ENCODE measurements around the gene STING1. TPM values are rescaled to one million over a fixed set of nuclear protein-coding genes. Genes with fewer than 3 reads are reported as not detected.

Gene STING1
- polyA plus RNA-seq, 1 of the 3 experiments (the other 2 are of a cell fraction): 98.4 TPM

- Histone ChIP-seq H4K20me1 (ENCODE audit: insufficient read depth) (no peaks in the 10 kb centered on the region), H3K4me2 (no peak overlapping the region), H3K4me3 (ENCODE audit: low read depth in 2 of 2, low read length in 1 of 2) (no peak overlapping the region), H3K9me2 (no peaks in the 10 kb centered on the region), H3K9me3 (no peaks in the 10 kb centered on the region), H3K27ac (ENCODE audit: low read depth in 2 of 2, low read length in 1 of 2) (peak overlapping the region in 1 of 2 experiments; percentile 84; a peak in 2 of 4 replicates), H3K79me2 (ENCODE audit: insufficient read depth) (0 out of 2 replicates have a peak, but pooled peaks cover 6% of the 10 kb centered on the region), H3K27me3 (ENCODE audit: insufficient read depth) (no peaks in the 10 kb centered on the region), H3K9ac (peak overlapping the region; percentile 44; the same call in 1 of the 2 replicates), H3K4me1 (ENCODE audit: control insufficient read depth in 1 of 2, insufficient read depth in 2 of 2, low read depth in 1 of 2, low read length in 1 of 2) (peaks cover 0 to 38% of the 10 kb centered on the region in 2 experiments; a peak in 3 of 4 replicates), H3K36me3 (replicated peaks in 1 of 2; ENCODE audit: control insufficient read depth in 1 of 2, insufficient read depth in 2 of 2, low read length in 1 of 2) (no peaks in the 10 kb centered on the region), H2AFZ (ENCODE audit: low read depth) (peak overlapping the region; percentile 63; the same call in 1 of the 2 replicates), H3F3A (replicated peaks; ENCODE audit: insufficient read depth) (peaks cover 16% of the 10 kb centered on the region)
- no peak for DNase-seq
- 75% methylated on average over 1 of the region's 1 CpG for WGBS (ENCODE audit: low lambda C conversion rate)
- CTCF ChIA-PET: no interaction called here
- TF ChIP-seq TCF12 (IDR thresholded peaks at IDR 0.05): no peak
- no peak for TF ChIP-seq RXRA (IDR thresholded peaks at IDR 0.05; ENCODE audit: borderline replicate concordance, low read depth)
- TF ChIP-seq RCOR1 (IDR thresholded peaks at IDR 0.05; ENCODE audit: low read length): no peak
- TF ChIP-seq MEF2A (IDR thresholded peaks at IDR 0.05; ENCODE audit: borderline replicate concordance, low read depth): no peak
- no peak for TF ChIP-seq GABPA (IDR thresholded peaks at IDR 0.05; ENCODE audit: low read depth)
- TF ChIP-seq NFIC (IDR thresholded peaks at IDR 0.05; ENCODE audit: borderline replicate concordance): no peak
- POLR2A ChIA-PET: no interaction called here
Measured at GRCh38 chr5:139460455-139460854, 22.1 kb downstream of the STING1 start.

DNA sequence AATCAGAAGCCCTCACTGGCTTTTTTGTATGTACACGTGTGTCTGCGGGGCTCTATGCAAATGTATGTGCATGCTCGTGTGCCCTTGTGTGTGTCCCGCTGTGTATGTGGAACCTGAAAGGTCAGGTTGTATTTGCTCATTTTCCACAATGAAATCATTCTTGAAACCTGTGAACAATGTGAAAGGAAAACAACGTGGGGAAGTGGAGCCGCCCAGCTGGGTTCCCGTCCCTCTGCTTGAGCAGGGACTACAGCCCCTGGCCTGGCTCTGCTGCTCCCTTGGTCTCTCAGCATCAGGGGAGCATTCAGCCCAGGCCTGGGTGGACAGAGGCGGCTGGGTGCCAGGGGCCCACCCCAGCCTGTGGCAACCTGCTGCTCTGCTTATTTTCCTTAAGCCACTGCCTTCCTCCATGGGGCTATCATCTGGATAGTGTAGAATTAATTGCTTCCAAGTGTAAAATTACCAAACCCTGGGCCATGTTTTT lies 23.1 kb downstream of the STING1 start:
- peak overlapping the region; percentile 32; the same call in 1 of the 2 replicates for H3K4me2 ChIP-seq

More for the DNA sequence above, 23.1 kb downstream of the STING1 start:
- Histone ChIP-seq H2AFZ (ENCODE audit: low read depth) (no peak overlapping the region; the same call in 1 of the 2 replicates), H3F3A (replicated peaks; ENCODE audit: insufficient read depth) (peaks cover 16% of the 10 kb centered on the region), H3K79me2 (ENCODE audit: insufficient read depth) (0 out of 2 replicates have a peak, but pooled peaks cover 6% of the 10 kb centered on the region), H3K27me3 (ENCODE audit: insufficient read depth) (no peaks in the 10 kb centered on the region), H3K9me2 (no peaks in the 10 kb centered on the region), H3K4me3 (ENCODE audit: low read depth in 2 of 2, low read length in 1 of 2) (no peak overlapping the region), H3K9me3 (no peaks in the 10 kb centered on the region), H3K9ac (peak overlapping the region; percentile 27; the same call in 1 of the 2 replicates), H3K27ac (ENCODE audit: low read depth in 2 of 2, low read length in 1 of 2) (peak overlapping the region in 1 of 2 experiments; percentile 84; a peak in 2 of 4 replicates), H3K36me3 (replicated peaks in 1 of 2; ENCODE audit: control insufficient read depth in 1 of 2, insufficient read depth in 2 of 2, low read length in 1 of 2) (no peaks in the 10 kb centered on the region), H4K20me1 (ENCODE audit: insufficient read depth) (no peaks in the 10 kb centered on the region), H3K4me1 (ENCODE audit: control insufficient read depth in 1 of 2, insufficient read depth in 2 of 2, low read depth in 1 of 2, low read length in 1 of 2) (peaks cover 0 to 38% of the 10 kb centered on the region in 2 experiments; a peak in 3 of 4 replicates)
- ChIA-PET CTCF (no interaction called here), POLR2A (no interaction called here)
- TF ChIP-seq, protein P1, sequence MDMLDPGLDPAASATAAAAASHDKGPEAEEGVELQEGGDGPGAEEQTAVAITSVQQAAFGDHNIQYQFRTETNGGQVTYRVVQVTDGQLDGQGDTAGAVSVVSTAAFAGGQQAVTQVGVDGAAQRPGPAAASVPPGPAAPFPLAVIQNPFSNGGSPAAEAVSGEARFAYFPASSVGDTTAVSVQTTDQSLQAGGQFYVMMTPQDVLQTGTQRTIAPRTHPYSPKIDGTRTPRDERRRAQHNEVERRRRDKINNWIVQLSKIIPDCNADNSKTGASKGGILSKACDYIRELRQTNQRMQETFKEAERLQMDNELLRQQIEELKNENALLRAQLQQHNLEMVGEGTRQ (IDR thresholded peaks at IDR 0.05; ENCODE audit: borderline replicate concordance, low read depth, low read length): no peak
- TF ChIP-seq SIN3A (IDR thresholded peaks at IDR 0.05; ENCODE audit: borderline replicate concordance, low read depth, low read length) (no peak), MEF2A (IDR thresholded peaks at IDR 0.05; ENCODE audit: borderline replicate concordance, low read depth) (no peak), POLR2AphosphoS5 (IDR thresholded peaks at IDR 0.05; ENCODE audit: low read depth, low read length) (no peak), NFIC (IDR thresholded peaks at IDR 0.05; ENCODE audit: borderline replicate concordance) (no peak), ZBTB33 (IDR thresholded peaks at IDR 0.05; ENCODE audit: borderline replicate concordance, low read depth) (no peak), NRF1 (IDR thresholded peaks at IDR 0.05; ENCODE audit: low read depth, low read length) (no peak), JUND (IDR thresholded peaks at IDR 0.05) (no peak)
- TF ChIP-seq, protein P2, sequence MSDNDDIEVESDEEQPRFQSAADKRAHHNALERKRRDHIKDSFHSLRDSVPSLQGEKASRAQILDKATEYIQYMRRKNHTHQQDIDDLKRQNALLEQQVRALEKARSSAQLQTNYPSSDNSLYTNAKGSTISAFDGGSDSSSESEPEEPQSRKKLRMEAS (IDR thresholded peaks at IDR 0.05; ENCODE audit: low read depth): no peak
- TF ChIP-seq, protein P3, sequence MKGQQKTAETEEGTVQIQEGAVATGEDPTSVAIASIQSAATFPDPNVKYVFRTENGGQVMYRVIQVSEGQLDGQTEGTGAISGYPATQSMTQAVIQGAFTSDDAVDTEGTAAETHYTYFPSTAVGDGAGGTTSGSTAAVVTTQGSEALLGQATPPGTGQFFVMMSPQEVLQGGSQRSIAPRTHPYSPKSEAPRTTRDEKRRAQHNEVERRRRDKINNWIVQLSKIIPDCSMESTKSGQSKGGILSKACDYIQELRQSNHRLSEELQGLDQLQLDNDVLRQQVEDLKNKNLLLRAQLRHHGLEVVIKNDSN (IDR thresholded peaks at IDR 0.05; ENCODE audit: borderline replicate concordance, low read depth): no peak
- TF ChIP-seq, protein P4, sequence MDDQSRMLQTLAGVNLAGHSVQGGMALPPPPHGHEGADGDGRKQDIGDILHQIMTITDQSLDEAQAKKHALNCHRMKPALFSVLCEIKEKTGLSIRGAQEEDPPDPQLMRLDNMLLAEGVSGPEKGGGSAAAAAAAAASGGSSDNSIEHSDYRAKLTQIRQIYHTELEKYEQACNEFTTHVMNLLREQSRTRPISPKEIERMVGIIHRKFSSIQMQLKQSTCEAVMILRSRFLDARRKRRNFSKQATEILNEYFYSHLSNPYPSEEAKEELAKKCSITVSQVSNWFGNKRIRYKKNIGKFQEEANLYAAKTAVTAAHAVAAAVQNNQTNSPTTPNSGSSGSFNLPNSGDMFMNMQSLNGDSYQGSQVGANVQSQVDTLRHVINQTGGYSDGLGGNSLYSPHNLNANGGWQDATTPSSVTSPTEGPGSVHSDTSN (IDR thresholded peaks at IDR 0.05): no peak
- TF ChIP-seq, protein P5, sequence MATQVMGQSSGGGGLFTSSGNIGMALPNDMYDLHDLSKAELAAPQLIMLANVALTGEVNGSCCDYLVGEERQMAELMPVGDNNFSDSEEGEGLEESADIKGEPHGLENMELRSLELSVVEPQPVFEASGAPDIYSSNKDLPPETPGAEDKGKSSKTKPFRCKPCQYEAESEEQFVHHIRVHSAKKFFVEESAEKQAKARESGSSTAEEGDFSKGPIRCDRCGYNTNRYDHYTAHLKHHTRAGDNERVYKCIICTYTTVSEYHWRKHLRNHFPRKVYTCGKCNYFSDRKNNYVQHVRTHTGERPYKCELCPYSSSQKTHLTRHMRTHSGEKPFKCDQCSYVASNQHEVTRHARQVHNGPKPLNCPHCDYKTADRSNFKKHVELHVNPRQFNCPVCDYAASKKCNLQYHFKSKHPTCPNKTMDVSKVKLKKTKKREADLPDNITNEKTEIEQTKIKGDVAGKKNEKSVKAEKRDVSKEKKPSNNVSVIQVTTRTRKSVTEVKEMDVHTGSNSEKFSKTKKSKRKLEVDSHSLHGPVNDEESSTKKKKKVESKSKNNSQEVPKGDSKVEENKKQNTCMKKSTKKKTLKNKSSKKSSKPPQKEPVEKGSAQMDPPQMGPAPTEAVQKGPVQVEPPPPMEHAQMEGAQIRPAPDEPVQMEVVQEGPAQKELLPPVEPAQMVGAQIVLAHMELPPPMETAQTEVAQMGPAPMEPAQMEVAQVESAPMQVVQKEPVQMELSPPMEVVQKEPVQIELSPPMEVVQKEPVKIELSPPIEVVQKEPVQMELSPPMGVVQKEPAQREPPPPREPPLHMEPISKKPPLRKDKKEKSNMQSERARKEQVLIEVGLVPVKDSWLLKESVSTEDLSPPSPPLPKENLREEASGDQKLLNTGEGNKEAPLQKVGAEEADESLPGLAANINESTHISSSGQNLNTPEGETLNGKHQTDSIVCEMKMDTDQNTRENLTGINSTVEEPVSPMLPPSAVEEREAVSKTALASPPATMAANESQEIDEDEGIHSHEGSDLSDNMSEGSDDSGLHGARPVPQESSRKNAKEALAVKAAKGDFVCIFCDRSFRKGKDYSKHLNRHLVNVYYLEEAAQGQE (IDR thresholded peaks at IDR 0.05; ENCODE audit: low read depth, low read length): no peak
- peak; percentile 30 for DNase-seq
- 94% methylated on average over 8 of the region's 8 CpGs for WGBS (ENCODE audit: low lambda C conversion rate)
